HepG2 (cell line): ENCODE measurements around the gene LRP1B.

ENCODE experiments used
- ADNP ChIP-seq: sonication (generic); formaldehyde crosslinking; IDR thresholded peaks from 2 replicates; pipeline ENCODE4 v1.4.0; 2020; ENCODE audit warnings: missing genetic modification reagents
- CREB1 ChIP-seq, 2 experiments: fragments of 450-650 bp in 1 of 2; IDR thresholded peaks; 2 replicates each; pipeline ENCODE4 v1.6.1; 2016 to 2017; ENCODE audit warnings: control low read depth in 1 of 2, mild to moderate bottlenecking in 1 of 2, missing compliant biosample characterization in 1 of 2, missing genetic modification characterization in 1 of 2
- CTCF ChIP-seq: sonication (generic); formaldehyde crosslinking; IDR thresholded peaks from 2 replicates; pipeline ENCODE4 v1.5.0; 2020; ENCODE audit warnings: mild to moderate bottlenecking, missing genetic modification reagents, moderate library complexity
- EP300 ChIP-seq, 3 experiments: sonication (generic) in 1 of 3; formaldehyde crosslinking in 1 of 3; IDR thresholded peaks; 2 replicates each; pipeline versions ENCODE4 v1.5.1 to v1.6.1; 2011 to 2020; ENCODE audit warnings: low read depth in 2 of 3, low read length in 2 of 3, borderline replicate concordance in 1 of 3, improper control_type of control experiment in 1 of 3, mild to moderate bottlenecking in 1 of 3, missing genetic modification reagents in 1 of 3, moderate library complexity in 1 of 3
- GABPA ChIP-seq, 2 experiments: IDR thresholded peaks; 2 replicates each; pipeline ENCODE4 v1.6.1; 2011 to 2016; ENCODE audit warnings: low read depth in 2 of 2, low read length in 1 of 2, missing biosample characterization in 1 of 2, missing genetic modification characterization in 1 of 2
- KDM5A ChIP-seq: fragments of 200-600 bp; sonication (generic); IDR thresholded peaks from 2 replicates; pipeline ENCODE4 v1.7.0; 2018; ENCODE audit warnings: antibody characterized with exemption, mild to moderate bottlenecking, low read length, borderline replicate concordance
- MAZ ChIP-seq, 2 experiments: sonication (generic) in 1 of 2; formaldehyde crosslinking in 1 of 2; IDR thresholded peaks; 2 replicates each; pipeline versions ENCODE4 v1.5.0 to v1.6.1; 2012 to 2020; ENCODE audit warnings: low read depth in 2 of 2, mild to moderate bottlenecking in 2 of 2, borderline replicate concordance in 1 of 2, improper control_type of control experiment in 1 of 2, low read length in 1 of 2, missing genetic modification reagents in 1 of 2, moderate library complexity in 1 of 2
- NR2F6 ChIP-seq, 2 experiments: IDR thresholded peaks; 2 replicates each; pipeline ENCODE4 v1.6.1; 2016; ENCODE audit warnings: antibody characterized with exemption in 1 of 2, mild to moderate bottlenecking in 1 of 2
- PITX1 ChIP-seq: sonication (generic); formaldehyde crosslinking; IDR thresholded peaks from 2 replicates; pipeline ENCODE4 v1.5.1; 2020; ENCODE audit warnings: mild to moderate bottlenecking, missing genetic modification reagents
- RNF2 ChIP-seq: fragments of 450-650 bp; conservative IDR thresholded peaks from 2 replicates; pipeline ENCODE4 v1.6.1; 2016; ENCODE audit warnings: low read depth
- ZNF136 ChIP-seq: sonication (generic); formaldehyde crosslinking; IDR thresholded peaks from 2 replicates; pipeline ENCODE4 v1.8.1; 2022; ENCODE audit warnings: low read depth, mild to moderate bottlenecking, moderate library complexity, missing genetic modification reagents
- ZNF629 ChIP-seq: sonication (generic); formaldehyde crosslinking; conservative IDR thresholded peaks from 2 replicates; pipeline ENCODE4 v1.5.0; 2020; ENCODE audit warnings: missing genetic modification reagents
- TF ChIP-seq, protein P1 (sequence below): sonication (generic); formaldehyde crosslinking; IDR thresholded peaks from 2 replicates; pipeline ENCODE4 v1.5.1; 2020; ENCODE audit warnings: mild to moderate bottlenecking, missing genetic modification reagents, moderate library complexity
- TF ChIP-seq, protein P2 (sequence below): sonication (generic); formaldehyde crosslinking; IDR thresholded peaks from 2 replicates; pipeline ENCODE4 v1.4.0; 2020; ENCODE audit warnings: missing genetic modification reagents

GRCh38 chr2:141417246-141417797, 713.5 kb downstream of the LRP1B start:
- no peak for TF ChIP-seq ZNF629 (CRISPR knock-in tag)
- TF ChIP-seq, protein P1, sequence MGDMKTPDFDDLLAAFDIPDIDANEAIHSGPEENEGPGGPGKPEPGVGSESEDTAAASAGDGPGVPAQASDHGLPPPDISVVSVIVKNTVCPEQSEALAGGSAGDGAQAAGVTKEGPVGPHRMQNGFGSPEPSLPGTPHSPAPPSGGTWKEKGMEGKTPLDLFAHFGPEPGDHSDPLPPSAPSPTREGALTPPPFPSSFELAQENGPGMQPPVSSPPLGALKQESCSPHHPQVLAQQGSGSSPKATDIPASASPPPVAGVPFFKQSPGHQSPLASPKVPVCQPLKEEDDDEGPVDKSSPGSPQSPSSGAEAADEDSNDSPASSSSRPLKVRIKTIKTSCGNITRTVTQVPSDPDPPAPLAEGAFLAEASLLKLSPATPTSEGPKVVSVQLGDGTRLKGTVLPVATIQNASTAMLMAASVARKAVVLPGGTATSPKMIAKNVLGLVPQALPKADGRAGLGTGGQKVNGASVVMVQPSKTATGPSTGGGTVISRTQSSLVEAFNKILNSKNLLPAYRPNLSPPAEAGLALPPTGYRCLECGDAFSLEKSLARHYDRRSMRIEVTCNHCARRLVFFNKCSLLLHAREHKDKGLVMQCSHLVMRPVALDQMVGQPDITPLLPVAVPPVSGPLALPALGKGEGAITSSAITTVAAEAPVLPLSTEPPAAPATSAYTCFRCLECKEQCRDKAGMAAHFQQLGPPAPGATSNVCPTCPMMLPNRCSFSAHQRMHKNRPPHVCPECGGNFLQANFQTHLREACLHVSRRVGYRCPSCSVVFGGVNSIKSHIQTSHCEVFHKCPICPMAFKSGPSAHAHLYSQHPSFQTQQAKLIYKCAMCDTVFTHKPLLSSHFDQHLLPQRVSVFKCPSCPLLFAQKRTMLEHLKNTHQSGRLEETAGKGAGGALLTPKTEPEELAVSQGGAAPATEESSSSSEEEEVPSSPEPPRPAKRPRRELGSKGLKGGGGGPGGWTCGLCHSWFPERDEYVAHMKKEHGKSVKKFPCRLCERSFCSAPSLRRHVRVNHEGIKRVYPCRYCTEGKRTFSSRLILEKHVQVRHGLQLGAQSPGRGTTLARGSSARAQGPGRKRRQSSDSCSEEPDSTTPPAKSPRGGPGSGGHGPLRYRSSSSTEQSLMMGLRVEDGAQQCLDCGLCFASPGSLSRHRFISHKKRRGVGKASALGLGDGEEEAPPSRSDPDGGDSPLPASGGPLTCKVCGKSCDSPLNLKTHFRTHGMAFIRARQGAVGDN = no peak
- TF ChIP-seq NR2F6 (IDR thresholded peaks at IDR 0.05) = no peak
- TF ChIP-seq NR2F6 (CRISPR knock-in tag; IDR thresholded peaks at IDR 0.05) = no peak
- TF ChIP-seq ADNP (CRISPR knock-in tag) = no peak
- TF ChIP-seq EP300 (IDR thresholded peaks at IDR 0.05; ENCODE audit: low read depth in 2 of 2, low read length in 2 of 2) = no peak
- no peak for TF ChIP-seq EP300 (CRISPR knock-in tag; IDR thresholded peaks at IDR 0.05; ENCODE audit: borderline replicate concordance)
- no peak for TF ChIP-seq CTCF
- TF ChIP-seq, protein P2, sequence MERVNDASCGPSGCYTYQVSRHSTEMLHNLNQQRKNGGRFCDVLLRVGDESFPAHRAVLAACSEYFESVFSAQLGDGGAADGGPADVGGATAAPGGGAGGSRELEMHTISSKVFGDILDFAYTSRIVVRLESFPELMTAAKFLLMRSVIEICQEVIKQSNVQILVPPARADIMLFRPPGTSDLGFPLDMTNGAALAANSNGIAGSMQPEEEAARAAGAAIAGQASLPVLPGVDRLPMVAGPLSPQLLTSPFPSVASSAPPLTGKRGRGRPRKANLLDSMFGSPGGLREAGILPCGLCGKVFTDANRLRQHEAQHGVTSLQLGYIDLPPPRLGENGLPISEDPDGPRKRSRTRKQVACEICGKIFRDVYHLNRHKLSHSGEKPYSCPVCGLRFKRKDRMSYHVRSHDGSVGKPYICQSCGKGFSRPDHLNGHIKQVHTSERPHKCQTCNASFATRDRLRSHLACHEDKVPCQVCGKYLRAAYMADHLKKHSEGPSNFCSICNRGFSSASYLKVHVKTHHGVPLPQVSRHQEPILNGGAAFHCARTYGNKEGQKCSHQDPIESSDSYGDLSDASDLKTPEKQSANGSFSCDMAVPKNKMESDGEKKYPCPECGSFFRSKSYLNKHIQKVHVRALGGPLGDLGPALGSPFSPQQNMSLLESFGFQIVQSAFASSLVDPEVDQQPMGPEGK (CRISPR knock-in tag) = no peak
- no peak for TF ChIP-seq GABPA (IDR thresholded peaks at IDR 0.05; ENCODE audit: low read depth, low read length)
- TF ChIP-seq GABPA (CRISPR knock-in tag; IDR thresholded peaks at IDR 0.05; ENCODE audit: low read depth) = no peak
- no peak for TF ChIP-seq CREB1 (IDR thresholded peaks at IDR 0.05)
- no peak for TF ChIP-seq CREB1 (CRISPR knock-in tag; IDR thresholded peaks at IDR 0.05)
- no peak for TF ChIP-seq MAZ (IDR thresholded peaks at IDR 0.05; ENCODE audit: borderline replicate concordance, low read depth, low read length)
- no peak for TF ChIP-seq MAZ (CRISPR knock-in tag; IDR thresholded peaks at IDR 0.05; ENCODE audit: low read depth)
- TF ChIP-seq KDM5A = no peak
- no peak for TF ChIP-seq PITX1 (CRISPR knock-in tag)
- no peak for TF ChIP-seq ZNF136 (CRISPR knock-in tag)
- TF ChIP-seq RNF2 = no peak
